Nephron (organoid): ENCODE results near the gene DNAH14.

Source experiments
- H3K27ac Mint-ChIP-seq, 3 experiments: 2 replicates each; pipeline ENCODE4 v1.8.0; 2020; ENCODE audit warnings: mixed read lengths in 3 of 3, mild to moderate bottlenecking in 2 of 3, moderate library complexity in 1 of 3
- H3K27me3 Mint-ChIP-seq: 2 replicates; pipeline ENCODE4 v1.8.0; 2021; ENCODE audit warnings: low read depth, mild to moderate bottlenecking, moderate library complexity, mixed read lengths
- H3K36me3 Mint-ChIP-seq: 2 replicates; pipeline ENCODE4 v1.8.0; 2020; ENCODE audit warnings: low read depth, mixed read lengths
- H3K4me1 Mint-ChIP-seq: 2 replicates; pipeline ENCODE4 v1.8.0; 2020; ENCODE audit warnings: mixed read lengths
- H3K4me3 Mint-ChIP-seq, 3 experiments: 2 replicates each; pipeline ENCODE4 v1.8.0; 2020; ENCODE audit warnings: mild to moderate bottlenecking in 3 of 3, mixed read lengths in 3 of 3, moderate library complexity in 2 of 3
- H3K9me3 Mint-ChIP-seq: 2 replicates; pipeline ENCODE4 v1.8.0; 2020; ENCODE audit warnings: mixed read lengths
- CTCF ChIP-seq, 3 experiments: fragments of 200-600 bp; sonication (generic); IDR thresholded peaks; one replicate each; pipeline ENCODE4 v1.5.0; 2021; ENCODE audit warnings: antibody characterized with exemption in 3 of 3; ENCODE audit not compliant: unreplicated experiment in 3 of 3

Gene DNAH14

DNA sequence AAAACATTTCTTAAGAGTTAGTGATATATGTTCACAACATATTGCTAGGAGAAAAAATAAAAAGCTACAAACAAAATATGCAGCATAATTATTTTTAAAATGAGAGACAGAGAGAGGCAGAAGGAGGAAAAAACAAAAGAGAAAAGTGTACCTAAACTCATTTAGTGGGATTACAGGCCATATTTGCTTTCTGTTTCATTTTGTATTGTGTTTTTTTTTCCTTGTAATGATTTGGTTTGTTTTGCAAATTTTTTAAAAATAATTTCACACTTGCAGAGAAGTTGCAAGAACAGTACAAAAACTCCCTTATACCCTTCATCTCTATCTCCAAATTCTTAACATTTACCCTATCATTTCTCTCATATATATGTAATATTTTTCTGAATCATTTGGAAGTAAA lies 433.3 kb downstream of the DNAH14 start:
- Mint-ChIP-seq H3K4me3 (no peak overlapping the region), H3K9me3 (no peaks in the 10 kb centered on the region), H3K27me3 (no peaks in the 10 kb centered on the region), H3K27ac (no peak overlapping the region), H3K36me3 (peaks cover 4% of the 10 kb centered on the region), H3K4me1 (no peaks in the 10 kb centered on the region)
- no peak for TF ChIP-seq CTCF (IDR thresholded peaks at IDR 0.05; ENCODE audit: unreplicated experiment in 3 of 3)

- no peak overlapping the region for H3K27ac Mint-ChIP-seq
- no peaks in the 10 kb centered on the region for H3K27me3 Mint-ChIP-seq
- H3K36me3 Mint-ChIP-seq, result peaks cover 4% of the 10 kb centered on the region
- H3K9me3 Mint-ChIP-seq, result no peaks in the 10 kb centered on the region
- no peak for TF ChIP-seq CTCF (IDR thresholded peaks at IDR 0.05; ENCODE audit: unreplicated experiment in 3 of 3)
- H3K4me1 Mint-ChIP-seq, result no peaks in the 10 kb centered on the region
- H3K4me3 Mint-ChIP-seq, result no peak overlapping the region
Observed at GRCh38 chr1:225364439-225364838, 435.0 kb downstream of the DNAH14 start.

GRCh38 chr1:225366018-225366417 lies 436.5 kb downstream of the DNAH14 start:
- no peak overlapping the region for H3K4me3 Mint-ChIP-seq
- H3K9me3 Mint-ChIP-seq, result no peaks in the 10 kb centered on the region
- H3K27ac Mint-ChIP-seq, result no peak overlapping the region
- no peaks in the 10 kb centered on the region for H3K27me3 Mint-ChIP-seq
- H3K36me3 Mint-ChIP-seq, result no peaks in the 10 kb centered on the region
- TF ChIP-seq CTCF (IDR thresholded peaks at IDR 0.05; ENCODE audit: unreplicated experiment in 3 of 3), result no peak
- H3K4me1 Mint-ChIP-seq, result no peaks in the 10 kb centered on the region

- Mint-ChIP-seq H3K4me1 (no peaks in the 10 kb centered on the region), H3K4me3 (no peak overlapping the region), H3K36me3 (no peaks in the 10 kb centered on the region), H3K27me3 (no peaks in the 10 kb centered on the region), H3K9me3 (no peaks in the 10 kb centered on the region), H3K27ac (no peak overlapping the region)
- TF ChIP-seq CTCF (IDR thresholded peaks at IDR 0.05; ENCODE audit: unreplicated experiment in 3 of 3), result no peak
Observed at GRCh38 chr1:225366552-225366951, 437.1 kb downstream of the DNAH14 start.

- no peak for TF ChIP-seq CTCF (IDR thresholded peaks at IDR 0.05; ENCODE audit: unreplicated experiment in 3 of 3)
- no peaks in the 10 kb centered on the region for H3K9me3 Mint-ChIP-seq
- no peaks in the 10 kb centered on the region for H3K27me3 Mint-ChIP-seq
- H3K27ac Mint-ChIP-seq, result no peak overlapping the region
- no peaks in the 10 kb centered on the region for H3K36me3 Mint-ChIP-seq
- no peaks in the 10 kb centered on the region for H3K4me1 Mint-ChIP-seq
- H3K4me3 Mint-ChIP-seq, result no peak overlapping the region
Observed at GRCh38 chr1:225368036-225368552, 438.6 kb downstream of the DNAH14 start.

DNA sequence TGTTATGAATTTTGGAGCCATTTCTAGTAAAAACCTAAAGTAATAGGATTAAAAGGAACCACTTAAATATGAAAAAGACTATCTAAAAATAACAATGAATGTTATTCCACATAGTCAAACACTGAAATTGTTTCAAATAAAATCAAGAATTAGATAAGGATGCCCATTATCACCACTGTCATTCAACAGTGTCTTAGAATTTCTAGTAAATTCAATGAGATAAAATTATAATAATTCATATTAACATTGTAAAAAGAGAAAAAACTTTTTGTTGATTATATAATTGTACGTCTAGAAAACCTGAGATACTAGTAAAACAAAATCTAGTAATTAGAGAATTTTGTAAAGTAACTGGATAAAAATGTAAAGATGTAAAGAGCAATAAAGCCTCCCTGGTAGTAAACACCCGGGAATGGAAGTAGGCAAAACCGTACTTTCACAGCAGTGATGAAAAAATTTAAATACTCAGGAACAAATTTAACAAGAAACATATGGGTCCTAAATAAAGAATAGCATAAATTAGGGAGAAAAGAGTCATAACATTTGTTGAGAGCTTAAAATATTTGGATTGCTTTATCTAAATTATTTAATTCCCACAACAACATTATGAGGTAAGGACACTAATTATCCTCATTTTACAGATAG lies 442.0 kb downstream of the DNAH14 start:
- no peaks in the 10 kb centered on the region for H3K36me3 Mint-ChIP-seq
- H3K27ac Mint-ChIP-seq, result no peak overlapping the region
- H3K27me3 Mint-ChIP-seq, result no peaks in the 10 kb centered on the region
- TF ChIP-seq CTCF (IDR thresholded peaks at IDR 0.05; ENCODE audit: unreplicated experiment in 3 of 3), result no peak
- no peaks in the 10 kb centered on the region for H3K9me3 Mint-ChIP-seq
- no peak overlapping the region for H3K4me3 Mint-ChIP-seq
- no peaks in the 10 kb centered on the region for H3K4me1 Mint-ChIP-seq
